Colon (tissue), 2 donors: ENCODE data around the gene PPP1R2C.

Experiments used
- FAIRE-seq: peaks from 2 replicates; lab custom pipeline; 2012; peaks lifted over from hg19 to GRCh38; lab: Jason Lieb, UNC
- donor health status: control.
- donor health status: control.

PPP1R2C gene

GRCh38 chrX:42748067-42748850 lies 29.7 kb downstream of the PPP1R2C start:
- FAIRE-seq: no peak

DNA sequence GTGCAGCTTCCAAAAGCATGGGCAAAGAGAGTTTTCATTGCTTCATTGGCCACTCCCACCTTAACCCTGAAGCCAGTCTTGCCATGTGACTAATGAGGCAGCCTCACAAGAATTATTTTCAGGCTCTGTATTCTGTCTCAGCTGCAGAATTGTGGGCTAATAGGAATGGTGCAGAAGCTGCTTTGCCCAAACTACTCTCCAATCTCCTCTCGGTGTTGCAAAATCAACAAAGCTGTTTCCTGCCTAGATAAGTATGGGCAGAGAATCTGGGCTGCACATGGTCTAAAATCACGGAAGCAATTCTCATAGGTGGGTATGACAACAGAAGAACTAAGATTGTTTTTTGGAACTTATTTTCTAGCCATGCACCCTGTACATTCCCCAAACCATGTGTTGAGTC lies 31.4 kb downstream of the PPP1R2C start:
- FAIRE-seq: no peak

- FAIRE-seq: peak; percentile 94
Observed at GRCh38 chrX:42740456-42740855, 37.5 kb downstream of the PPP1R2C start.

DNA sequence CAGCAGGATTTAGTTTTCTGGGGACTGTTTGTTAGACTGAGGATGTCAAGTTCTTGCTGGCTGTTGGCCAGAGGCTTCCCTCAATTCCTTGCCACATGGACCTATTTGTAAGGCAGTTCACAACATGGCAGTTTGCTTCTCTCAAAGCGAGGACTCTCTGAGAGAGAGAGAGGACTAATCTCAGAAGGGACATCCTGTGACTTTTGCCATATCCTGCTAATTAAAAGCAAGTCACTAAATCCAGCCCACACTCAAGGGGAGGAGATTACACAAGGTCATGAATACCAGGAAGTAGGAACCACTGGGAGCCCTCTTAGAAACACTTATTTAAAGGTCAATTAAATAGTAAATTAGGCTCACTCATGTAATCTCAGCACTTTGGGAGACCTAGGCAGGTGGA lies 38.2 kb downstream of the PPP1R2C start:
- FAIRE-seq: no peak

DNA sequence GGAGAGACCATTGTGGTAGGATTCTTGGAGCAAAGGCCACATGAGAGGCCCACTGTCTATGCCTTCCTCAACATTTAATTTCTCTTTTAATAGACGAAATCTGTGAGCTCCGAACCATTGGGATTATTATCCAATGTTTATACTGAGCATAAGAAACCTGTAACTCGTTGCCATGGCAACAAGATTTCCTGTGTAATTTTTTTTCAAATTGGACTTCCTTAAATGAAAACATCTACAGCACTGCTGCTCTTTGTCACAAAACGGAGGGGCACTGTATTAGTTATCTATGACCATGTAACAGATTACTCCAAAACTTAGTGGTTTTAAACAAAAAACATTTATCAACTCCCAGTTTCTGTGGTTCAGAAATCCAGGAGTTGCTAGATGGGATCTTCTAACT lies 38.7 kb downstream of the PPP1R2C start:
- FAIRE-seq: no peak

GRCh38 chrX:42738552-42738951 lies 39.4 kb downstream of the PPP1R2C start:
- no peak for FAIRE-seq

DNA sequence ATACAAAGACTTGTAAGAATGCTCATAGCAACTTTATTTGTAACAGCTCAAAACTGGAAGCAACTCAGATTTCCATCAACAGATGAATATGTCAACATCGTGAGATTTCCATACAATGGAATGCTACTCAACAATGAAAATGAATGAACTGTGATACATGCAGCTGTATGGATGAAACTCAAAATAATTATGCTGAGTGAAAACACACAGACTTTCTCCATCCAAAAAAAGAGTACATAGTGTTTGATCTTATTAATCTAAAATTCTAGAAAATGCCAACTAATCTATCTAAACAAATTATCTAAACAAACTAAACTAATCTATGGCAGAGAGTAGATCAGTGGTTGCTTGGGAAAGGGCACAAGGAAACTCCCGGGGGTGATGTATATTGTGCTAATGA lies 42.7 kb downstream of the PPP1R2C start:
- FAIRE-seq: no peak

- FAIRE-seq: no peak
Observed at GRCh38 chrX:42732506-42732905, 45.5 kb downstream of the PPP1R2C start.
